Stimulated activated naive B cell treated with anti-CD40 and anti-IgM and Interleukin-4, amounts not matched to agents 10 μg/mL and 1 μg/mL and 100 μg/mL, for 72 hours (primary cell): ENCODE data around the gene NFIB.

ENCODE experiments used
- ATAC-seq, 2 donors: fragments of 150-1000 bp; cut with Tn5 transposase; replicated peaks; 2 replicates each; pipeline ENCODE4 v1.10.0; 2021; ENCODE audit warnings: moderate library complexity in 1 of 2
- DNase-seq: peaks from one replicate; pipeline ENCODE4 v3.0.0; 2021
- H3K27ac Mint-ChIP-seq: one replicate; pipeline ENCODE4 v1.8.0; 2022; ENCODE audit warnings: mild to moderate bottlenecking, mixed read lengths
- H3K27me3 Mint-ChIP-seq, 2 donors: one replicate each; pipeline ENCODE4 v1.8.0; 2022; ENCODE audit warnings: mixed read lengths in 2 of 2
- H3K36me3 Mint-ChIP-seq, 2 donors: one replicate each; pipeline ENCODE4 v1.8.0; 2022; ENCODE audit warnings: mixed read lengths in 2 of 2, mild to moderate bottlenecking in 1 of 2
- H3K4me1 Mint-ChIP-seq, 2 donors: one replicate each; pipeline ENCODE4 v1.8.0; 2022; ENCODE audit warnings: mixed read lengths in 2 of 2, mild to moderate bottlenecking in 1 of 2
- H3K4me3 Mint-ChIP-seq, 2 donors: one replicate each; pipeline ENCODE4 v1.8.0; 2022; ENCODE audit warnings: mild to moderate bottlenecking in 2 of 2, mixed read lengths in 2 of 2, moderate library complexity in 1 of 2
- H3K9me3 Mint-ChIP-seq, 2 donors: one replicate each; pipeline ENCODE4 v1.8.0; 2022; ENCODE audit warnings: mixed read lengths in 2 of 2, mild to moderate bottlenecking in 1 of 2

The NFIB gene

GRCh38 chr9:14348373-14349145 is 34.6 kb upstream of the NFIB start:
- no peak for ATAC-seq
- Mint-ChIP-seq H3K27ac (peak overlapping the region; percentile 63), H3K36me3 (peaks cover 0 to 1% of the 10 kb centered on the region in 2 donors), H3K27me3 (peaks cover 52 to 70% of the 10 kb centered on the region in 2 donors), H3K4me1 (peaks cover 12 to 14% of the 10 kb centered on the region in 2 donors), H3K9me3 (no peaks in the 10 kb centered on the region), H3K4me3 (peak overlapping the region in 1 of 2 donors; percentile 45)
- DNase-seq = no peak

GRCh38 chr9:14348123-14348372 is 34.1 kb upstream of the NFIB start:
- no peak for ATAC-seq
- H3K4me1 Mint-ChIP-seq = peaks cover 12 to 14% of the 10 kb centered on the region in 2 donors
- peak overlapping the region in 1 of 2 donors; percentile 7 for H3K4me3 Mint-ChIP-seq
- peaks cover 0 to 1% of the 10 kb centered on the region in 2 donors for H3K36me3 Mint-ChIP-seq
- no peak for DNase-seq
- H3K27ac Mint-ChIP-seq = peak overlapping the region; percentile 51
- peaks cover 46 to 65% of the 10 kb centered on the region in 2 donors for H3K27me3 Mint-ChIP-seq
- no peaks in the 10 kb centered on the region for H3K9me3 Mint-ChIP-seq

- peaks cover 42 to 60% of the 10 kb centered on the region in 2 donors for H3K27me3 Mint-ChIP-seq
- peaks cover 12 to 14% of the 10 kb centered on the region in 2 donors for H3K4me1 Mint-ChIP-seq
- H3K27ac Mint-ChIP-seq = peak overlapping the region; percentile 49
- H3K9me3 Mint-ChIP-seq = no peaks in the 10 kb centered on the region
- H3K36me3 Mint-ChIP-seq = peaks cover 0 to 1% of the 10 kb centered on the region in 2 donors
- ATAC-seq (no peak), DNase-seq (no peak)
- peak overlapping the region in 1 of 2 donors; percentile 7 for H3K4me3 Mint-ChIP-seq
Measured at GRCh38 chr9:14347406-14348122, 33.6 kb upstream of the NFIB start.

GRCh38 chr9:14346811-14347405 is 33.0 kb upstream of the NFIB start:
- Mint-ChIP-seq H3K4me1 (peaks cover 12 to 14% of the 10 kb centered on the region in 2 donors), H3K27ac (peak overlapping the region; percentile 75), H3K36me3 (peaks cover 0 to 1% of the 10 kb centered on the region in 2 donors), H3K9me3 (no peaks in the 10 kb centered on the region), H3K4me3 (no peak overlapping the region), H3K27me3 (peaks cover 38 to 56% of the 10 kb centered on the region in 2 donors)
- no peak for DNase-seq
- no peak for ATAC-seq

- H3K36me3 Mint-ChIP-seq = peaks cover 0 to 1% of the 10 kb centered on the region in 2 donors
- H3K4me3 Mint-ChIP-seq = no peak overlapping the region
- ATAC-seq = no peak
- DNase-seq = no peak
- H3K4me1 Mint-ChIP-seq = peaks cover 12 to 14% of the 10 kb centered on the region in 2 donors
- H3K27ac Mint-ChIP-seq = peak overlapping the region; percentile 75
- no peaks in the 10 kb centered on the region for H3K9me3 Mint-ChIP-seq
- peaks cover 38 to 51% of the 10 kb centered on the region in 2 donors for H3K27me3 Mint-ChIP-seq
Measured at GRCh38 chr9:14346231-14346791, 32.4 kb upstream of the NFIB start.

- DNase-seq (no peak), ATAC-seq (no peak)
- Mint-ChIP-seq H3K36me3 (peaks cover 0 to 1% of the 10 kb centered on the region in 2 donors), H3K27ac (no peak overlapping the region), H3K4me3 (no peak overlapping the region), H3K4me1 (peaks cover 12 to 14% of the 10 kb centered on the region in 2 donors), H3K27me3 (peaks cover 40 to 44% of the 10 kb centered on the region in 2 donors), H3K9me3 (no peaks in the 10 kb centered on the region)
Measured at GRCh38 chr9:14345354-14346230, 31.7 kb upstream of the NFIB start.

- peaks cover 10 to 14% of the 10 kb centered on the region in 2 donors for H3K4me1 Mint-ChIP-seq
- ATAC-seq (no peak), DNase-seq (no peak)
- H3K27me3 Mint-ChIP-seq = peaks cover 37% of the 10 kb centered on the region in 2 donors
- H3K36me3 Mint-ChIP-seq = peaks cover 0 to 1% of the 10 kb centered on the region in 2 donors
- H3K4me3 Mint-ChIP-seq = no peak overlapping the region
- H3K9me3 Mint-ChIP-seq = no peaks in the 10 kb centered on the region
- peak overlapping the region; percentile 11 for H3K27ac Mint-ChIP-seq
Measured at GRCh38 chr9:14344941-14345353, 31.0 kb upstream of the NFIB start.

- peaks cover 6 to 14% of the 10 kb centered on the region in 2 donors for H3K4me1 Mint-ChIP-seq
- H3K36me3 Mint-ChIP-seq = peaks cover 0 to 1% of the 10 kb centered on the region in 2 donors
- H3K27ac Mint-ChIP-seq = no peak overlapping the region
- no peak overlapping the region for H3K4me3 Mint-ChIP-seq
- peaks cover 28 to 34% of the 10 kb centered on the region in 2 donors for H3K27me3 Mint-ChIP-seq
- no peak for ATAC-seq
- no peak for DNase-seq
- H3K9me3 Mint-ChIP-seq = no peaks in the 10 kb centered on the region
Measured at GRCh38 chr9:14344053-14344524, 30.1 kb upstream of the NFIB start.

GRCh38 chr9:14343261-14344031 is 29.5 kb upstream of the NFIB start:
- Mint-ChIP-seq H3K9me3 (no peaks in the 10 kb centered on the region), H3K4me1 (peaks cover 3 to 11% of the 10 kb centered on the region in 2 donors), H3K36me3 (peaks cover 0 to 1% of the 10 kb centered on the region in 2 donors), H3K4me3 (no peak overlapping the region), H3K27ac (no peak overlapping the region), H3K27me3 (peaks cover 28 to 31% of the 10 kb centered on the region in 2 donors)
- DNase-seq = no peak
- no peak for ATAC-seq

GRCh38 chr9:14342736-14343135 is 28.8 kb upstream of the NFIB start:
- DNase-seq (no peak), ATAC-seq (no peak)
- peaks cover 0 to 5% of the 10 kb centered on the region in 2 donors for H3K4me1 Mint-ChIP-seq
- no peak overlapping the region for H3K4me3 Mint-ChIP-seq
- H3K27ac Mint-ChIP-seq = no peak overlapping the region
- peaks cover 24 to 29% of the 10 kb centered on the region in 2 donors for H3K27me3 Mint-ChIP-seq
- peaks cover 0 to 1% of the 10 kb centered on the region in 2 donors for H3K36me3 Mint-ChIP-seq
- H3K9me3 Mint-ChIP-seq = no peaks in the 10 kb centered on the region

- peaks cover 0 to 1% of the 10 kb centered on the region in 2 donors for H3K36me3 Mint-ChIP-seq
- H3K27ac Mint-ChIP-seq = no peak overlapping the region
- no peak overlapping the region for H3K4me3 Mint-ChIP-seq
- no peak for DNase-seq
- H3K4me1 Mint-ChIP-seq = peaks cover 0 to 3% of the 10 kb centered on the region in 2 donors
- no peak for ATAC-seq
- peaks cover 18 to 19% of the 10 kb centered on the region in 2 donors for H3K27me3 Mint-ChIP-seq
- H3K9me3 Mint-ChIP-seq = no peaks in the 10 kb centered on the region
Measured at GRCh38 chr9:14341437-14342122, 27.6 kb upstream of the NFIB start.

- no peak overlapping the region for H3K4me3 Mint-ChIP-seq
- H3K27ac Mint-ChIP-seq = no peak overlapping the region
- H3K36me3 Mint-ChIP-seq = peaks cover 0 to 1% of the 10 kb centered on the region in 2 donors
- DNase-seq (no peak), ATAC-seq (no peak)
- peaks cover 15% of the 10 kb centered on the region in 2 donors for H3K27me3 Mint-ChIP-seq
- H3K4me1 Mint-ChIP-seq = no peaks in the 10 kb centered on the region
- H3K9me3 Mint-ChIP-seq = no peaks in the 10 kb centered on the region
Measured at GRCh38 chr9:14340994-14341393, 27.1 kb upstream of the NFIB start.
